Kidney epithelial cell (primary cell): ENCODE measurements around the gene RMDN2. TPM values are rescaled to one million over a fixed set of nuclear protein-coding genes. Genes with fewer than 3 reads are reported as not detected.

Source experiments
- DNase-seq: peaks from one replicate; pipeline ENCODE4 v3.0.0-alpha.2; 2010; ENCODE audit warnings: low read depth
- H3K27me3 ChIP-seq: 2 replicates; pipeline ENCODE4 v1.6.0; 2011; ENCODE audit warnings: low read length; ENCODE audit not compliant: control insufficient read depth, insufficient read depth
- H3K36me3 ChIP-seq: 2 replicates; pipeline ENCODE4 v1.5.1; 2011; ENCODE audit warnings: low read length; ENCODE audit not compliant: control insufficient read depth, insufficient read depth
- H3K4me3 ChIP-seq: 2 replicates; pipeline ENCODE4 v1.5.1; 2011; ENCODE audit warnings: low read depth, mild to moderate bottlenecking, control low read depth, low read length
- CTCF ChIP-seq: IDR thresholded peaks from 2 replicates; pipeline ENCODE4 v1.5.1; 2011; ENCODE audit warnings: mild to moderate bottlenecking, moderate library complexity, low read length, control low read depth, inconsistent platforms; ENCODE audit not compliant: insufficient read depth, poor library complexity, severe bottlenecking
- total RNA-seq: library from RNA; depleted of rRNA; stranded (reverse); fragments of >200 nt; gene quantifications from 2 replicates; pipeline ENCODE4 v1.2.3, GENCODE V29; 2015

Gene RMDN2
- total RNA-seq, 1 donor from 2014 or later, result 2.7 TPM

- Histone ChIP-seq H3K4me3 (no peak overlapping the region), H3K36me3 (no peaks in the 10 kb centered on the region), H3K27me3 (no peaks in the 10 kb centered on the region)
- no peak for TF ChIP-seq CTCF
- DNase-seq, result no peak
These were observed 114.2 kb downstream of the RMDN2 start for GRCh38 chr2:38039121-38039910.

GRCh38 chr2:38045811-38046210, 120.7 kb downstream of the RMDN2 start:
- no peak for DNase-seq
- H3K36me3 ChIP-seq, result no peaks in the 10 kb centered on the region
- no peak for TF ChIP-seq CTCF
- H3K27me3 ChIP-seq, result no peaks in the 10 kb centered on the region
- H3K4me3 ChIP-seq, result no peak overlapping the region

GRCh38 chr2:38056216-38056615, 131.1 kb downstream of the RMDN2 start:
- H3K36me3 ChIP-seq, result no peaks in the 10 kb centered on the region
- H3K4me3 ChIP-seq, result no peak overlapping the region
- no peaks in the 10 kb centered on the region for H3K27me3 ChIP-seq
- TF ChIP-seq CTCF, result no peak
- no peak for DNase-seq

GRCh38 chr2:38057651-38058410, 132.7 kb downstream of the RMDN2 start:
- no peaks in the 10 kb centered on the region for H3K36me3 ChIP-seq
- no peak for TF ChIP-seq CTCF
- H3K4me3 ChIP-seq, result no peak overlapping the region
- peak; percentile 32 for DNase-seq
- H3K27me3 ChIP-seq, result no peaks in the 10 kb centered on the region

- DNase-seq, result no peak
- no peak for TF ChIP-seq CTCF
- Histone ChIP-seq H3K27me3 (no peaks in the 10 kb centered on the region), H3K36me3 (no peaks in the 10 kb centered on the region), H3K4me3 (no peak overlapping the region)
These were observed 135.3 kb downstream of the RMDN2 start for GRCh38 chr2:38060236-38061018.
